SH-SY5Y (cell line): Measurements from ENCODE around the gene FTCD.

Source experiments
- GATA2 ChIP-seq: IDR thresholded peaks from 2 replicates; pipeline ENCODE4 v1.6.1; 2011; ENCODE audit warnings: mild to moderate bottlenecking, low read depth, low read length
- GATA3 ChIP-seq: IDR thresholded peaks from 2 replicates; pipeline ENCODE4 v1.6.1; 2011; ENCODE audit warnings: low read depth, mild to moderate bottlenecking, low read length, moderate library complexity

Gene FTCD

DNA sequence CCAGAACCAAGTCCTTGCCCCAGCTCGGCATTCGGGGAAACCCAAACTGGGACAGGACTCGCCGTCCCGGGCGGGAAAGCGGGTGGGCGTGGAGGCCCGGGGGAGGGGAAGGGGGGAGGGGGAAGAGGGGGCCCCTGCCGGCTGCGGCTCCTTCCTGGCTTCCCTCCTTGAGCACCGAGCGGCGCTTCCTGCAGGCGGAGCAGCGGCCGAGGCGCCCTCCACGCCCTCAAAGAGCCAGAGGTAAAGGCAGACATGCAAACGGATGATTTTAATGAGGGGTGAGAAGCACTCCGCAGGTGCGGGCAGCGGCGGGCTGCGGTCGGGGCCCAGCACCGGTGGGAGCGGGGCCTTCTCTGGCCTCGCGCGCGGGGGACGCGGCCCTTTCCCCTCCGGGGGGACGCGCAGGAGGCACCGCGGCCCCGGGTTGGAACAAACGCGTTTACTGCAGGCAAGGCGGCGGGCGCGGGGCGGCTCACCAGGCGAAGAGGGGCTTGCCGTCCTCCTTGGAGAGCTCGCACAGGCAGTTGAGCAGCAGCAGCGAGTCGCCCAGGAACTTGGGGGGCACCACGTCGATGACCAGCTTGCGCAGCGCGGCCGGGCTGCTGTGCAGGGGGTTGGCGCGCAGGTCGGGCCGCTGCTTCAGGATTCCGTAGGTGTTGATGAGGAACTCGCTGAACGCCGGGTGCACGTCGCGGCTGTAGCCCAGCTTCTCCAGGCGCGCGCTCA, 5.7 kb upstream of the FTCD start:
- no peak for TF ChIP-seq GATA3
- no peak for TF ChIP-seq GATA2

DNA sequence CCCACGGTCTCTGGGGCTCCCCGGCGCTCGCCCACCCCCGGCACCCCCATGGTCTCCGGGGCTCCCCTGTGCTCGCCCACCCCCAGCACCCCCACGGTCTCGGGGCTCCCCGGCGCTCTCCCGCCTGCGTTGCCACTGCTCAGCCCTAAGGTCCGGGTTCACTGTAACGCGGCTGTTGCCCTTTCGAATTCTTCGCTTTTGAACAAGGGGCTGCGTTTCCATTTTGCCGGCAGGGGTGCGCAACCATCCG, 5.2 kb upstream of the FTCD start:
- no peak for TF ChIP-seq GATA3
- TF ChIP-seq GATA2: no peak

DNA sequence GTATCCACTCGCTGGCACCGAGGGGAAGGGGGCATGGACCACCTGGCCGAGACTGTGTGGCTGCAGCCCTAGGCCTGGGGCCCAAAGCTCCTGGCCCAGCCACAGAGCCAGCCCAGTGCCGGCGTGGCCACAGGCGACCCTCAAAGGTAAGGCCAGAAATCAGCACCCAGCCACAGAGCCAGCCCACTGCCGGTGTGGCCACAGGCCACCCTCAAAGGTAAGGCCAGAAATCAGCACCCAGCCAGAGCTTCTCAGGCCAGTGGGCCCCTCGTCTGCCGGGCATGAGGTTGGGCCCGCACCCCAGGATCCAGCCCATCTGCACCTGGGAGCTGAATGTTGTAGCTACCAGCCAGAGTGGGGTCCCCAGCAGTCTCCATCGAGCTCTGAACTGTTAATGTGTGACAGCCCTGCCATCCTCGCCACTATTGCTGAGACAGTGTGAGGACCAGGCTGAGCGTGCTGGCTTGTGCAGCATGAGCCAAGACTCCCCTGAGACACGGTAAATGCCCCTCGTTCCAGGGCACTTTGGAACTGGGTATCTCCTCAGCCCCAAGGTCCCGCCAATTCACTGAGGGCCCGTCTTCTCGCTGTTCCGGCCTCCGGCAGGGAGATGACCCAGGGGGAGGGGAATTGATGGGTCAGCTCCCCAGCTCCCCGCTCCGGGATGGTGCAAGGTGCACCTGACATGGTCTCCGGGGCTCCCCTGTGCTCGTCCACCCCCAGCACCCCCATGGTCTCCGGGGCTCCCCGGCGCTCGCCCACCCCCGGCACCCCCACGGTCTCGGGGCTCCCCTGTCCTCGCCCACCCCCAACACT, 4.7 kb upstream of the FTCD start:
- no peak for TF ChIP-seq GATA3
- TF ChIP-seq GATA2: no peak

DNA sequence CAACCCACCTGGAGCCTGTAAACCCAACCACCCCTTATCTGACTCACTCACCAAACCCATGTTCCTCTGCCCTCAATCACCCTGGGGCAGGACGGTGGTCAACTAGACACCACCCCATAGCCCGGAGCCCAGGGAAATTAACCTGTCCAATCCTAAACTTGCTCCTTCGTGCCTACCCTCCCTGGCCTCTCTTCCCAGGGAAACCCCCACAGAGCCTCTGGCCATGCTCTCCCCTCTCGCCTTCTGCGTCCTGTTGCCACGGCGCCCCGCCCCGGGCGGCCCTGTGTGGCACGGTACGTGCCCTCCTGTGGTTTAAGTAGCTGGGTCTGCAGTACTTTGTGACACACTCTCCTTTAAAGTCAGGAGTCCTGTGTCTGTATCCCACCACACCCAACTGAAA, 4.0 kb upstream of the FTCD start:
- TF ChIP-seq GATA2 (no peak), GATA3 (no peak)

DNA sequence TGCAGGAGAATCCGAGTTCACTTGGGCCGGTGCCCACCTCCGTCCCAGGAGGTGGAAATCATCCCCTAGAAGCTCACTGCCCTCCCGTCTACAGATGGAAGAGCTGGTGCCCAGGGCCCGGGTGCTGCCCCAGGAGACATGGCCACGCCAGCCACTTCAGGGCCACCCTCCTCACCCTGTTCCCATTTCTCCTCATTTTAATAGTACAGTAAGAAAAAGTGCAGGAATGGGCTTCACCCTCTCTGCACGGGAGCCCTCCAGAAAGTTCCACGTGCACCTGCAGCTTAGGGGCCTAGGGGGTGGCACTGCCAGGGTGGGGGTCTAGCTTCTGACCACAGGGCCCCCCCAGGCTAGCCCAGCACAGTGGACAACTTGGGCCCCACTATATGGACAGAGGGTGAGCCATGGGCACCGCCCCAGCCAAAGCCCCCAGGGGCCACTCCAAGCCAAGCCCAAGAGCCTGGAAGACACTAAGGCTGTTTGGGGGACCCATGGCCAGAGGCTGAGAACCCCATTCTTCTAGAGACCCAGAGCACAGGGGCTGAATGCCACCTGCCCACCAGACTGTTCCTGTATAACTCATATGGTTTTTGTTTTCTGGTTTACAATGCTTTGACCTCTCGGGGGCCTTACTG, 3.4 kb upstream of the FTCD start:
- TF ChIP-seq GATA3: no peak

DNA sequence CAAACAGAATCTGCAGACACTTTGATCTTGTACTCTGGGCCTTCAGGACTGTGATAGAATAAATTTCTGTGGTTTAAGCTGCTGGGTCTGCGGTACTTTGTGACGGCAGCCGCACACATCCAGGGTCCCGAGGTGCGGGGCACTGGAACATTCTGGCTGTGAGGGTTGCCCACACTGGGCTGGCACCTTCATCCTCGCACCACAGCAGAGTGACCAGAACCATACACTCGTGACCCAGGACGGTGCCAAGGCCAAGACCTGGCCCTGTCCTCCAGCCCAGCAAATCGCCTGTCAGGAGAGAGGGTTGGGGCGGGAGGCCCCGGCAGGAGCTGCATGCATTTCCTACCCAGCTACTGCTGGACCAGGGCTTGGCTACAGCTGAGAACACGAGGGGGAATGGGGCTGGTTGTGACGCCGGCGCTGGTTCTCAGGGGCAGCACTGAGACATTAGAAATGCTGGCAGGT, 2.6 kb upstream of the FTCD start:
- TF ChIP-seq GATA3 (no peak), GATA2 (no peak)

DNA sequence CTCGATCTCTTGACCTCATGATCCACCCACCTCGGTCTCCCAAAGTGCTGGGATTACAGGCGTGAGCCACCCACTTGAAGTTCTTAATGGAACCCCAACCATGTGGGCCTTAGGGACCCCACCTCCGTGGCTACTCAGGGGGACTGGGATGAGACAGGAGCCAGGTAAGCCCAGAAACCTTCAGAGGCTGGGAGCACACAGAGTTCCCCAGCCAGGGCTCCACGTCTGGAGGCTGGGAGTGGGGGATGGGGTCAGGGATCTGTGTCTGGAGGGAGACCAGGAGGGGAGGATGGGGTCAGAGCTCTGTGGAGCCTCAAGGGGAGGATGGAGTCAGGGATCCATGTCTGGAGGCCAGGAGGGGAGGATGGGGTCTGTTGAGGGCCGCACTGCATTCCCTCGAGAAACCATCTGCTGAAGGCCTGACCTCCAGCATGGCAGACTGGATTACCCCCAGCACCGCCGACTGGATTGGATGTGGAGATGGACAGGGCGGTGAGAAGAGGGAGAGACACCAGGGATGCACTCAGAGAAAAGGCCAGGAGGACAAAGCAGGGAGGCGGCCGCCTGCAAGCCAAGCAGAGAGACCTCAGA, 2.1 kb upstream of the FTCD start:
- no peak for TF ChIP-seq GATA3
- no peak for TF ChIP-seq GATA2

DNA sequence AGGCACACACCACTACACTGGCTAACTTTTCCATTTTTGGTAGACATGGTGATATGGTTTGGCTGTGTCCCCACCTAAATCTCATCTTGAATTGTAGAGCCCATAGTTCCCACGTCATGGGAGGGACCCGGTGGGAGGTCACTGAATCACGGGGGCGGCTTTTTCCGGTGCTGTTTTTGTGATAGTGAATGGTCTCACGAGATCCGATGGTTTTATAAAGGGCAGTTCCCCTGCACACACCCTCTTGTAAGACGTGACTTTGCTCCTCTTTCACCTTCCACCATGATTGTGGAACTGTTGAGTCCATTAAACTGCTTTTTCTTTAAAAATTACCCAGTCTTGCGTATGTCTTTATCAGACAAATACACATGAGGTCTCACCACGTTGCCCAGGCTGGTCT, 1.3 kb upstream of the FTCD start:
- no peak for TF ChIP-seq GATA3
- TF ChIP-seq GATA2: no peak

DNA sequence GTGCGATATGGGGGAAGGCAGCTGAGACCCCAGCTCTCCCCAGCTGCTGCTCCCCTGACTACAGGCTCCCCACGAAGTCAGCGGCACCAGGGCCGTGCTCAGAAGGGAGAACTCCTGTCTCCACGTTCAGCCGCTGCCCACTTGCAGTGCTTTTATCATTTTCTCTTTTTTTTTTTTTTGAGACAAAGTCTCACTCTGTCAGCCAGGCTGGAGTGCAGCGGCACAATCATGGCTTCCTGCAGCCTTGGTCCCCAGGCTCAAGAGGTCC, 933 bp upstream of the FTCD start:
- no peak for TF ChIP-seq GATA2
- TF ChIP-seq GATA3: no peak

DNA sequence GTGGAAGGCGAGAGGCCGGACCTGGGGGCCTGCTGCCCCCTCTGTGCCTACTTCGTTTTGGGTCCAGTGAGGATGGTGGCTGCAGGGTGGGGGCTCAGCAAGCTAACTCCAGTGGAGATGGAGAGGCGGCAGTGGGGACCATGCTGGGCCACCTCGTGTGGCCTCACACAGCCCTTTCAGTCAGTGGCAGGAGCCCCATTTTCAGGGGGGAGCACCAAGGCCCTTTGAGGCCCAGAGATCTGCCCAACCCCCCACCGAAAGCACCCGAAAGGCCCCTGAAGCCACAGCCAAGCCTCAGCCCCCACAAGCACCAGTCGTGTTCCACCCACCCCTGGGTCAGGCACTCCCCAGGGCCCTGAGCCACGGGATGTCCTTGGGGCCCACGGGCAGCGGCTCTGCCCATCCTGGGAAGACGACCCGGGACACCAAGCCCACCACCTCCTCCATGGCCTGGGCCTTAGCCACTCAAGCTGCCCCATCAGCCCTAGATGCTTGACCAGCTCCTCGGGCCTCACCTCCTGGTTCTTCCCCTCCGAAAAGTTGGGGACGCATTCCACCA, 345 bp downstream of the FTCD start:
- no peak for TF ChIP-seq GATA3
- no peak for TF ChIP-seq GATA2

DNA sequence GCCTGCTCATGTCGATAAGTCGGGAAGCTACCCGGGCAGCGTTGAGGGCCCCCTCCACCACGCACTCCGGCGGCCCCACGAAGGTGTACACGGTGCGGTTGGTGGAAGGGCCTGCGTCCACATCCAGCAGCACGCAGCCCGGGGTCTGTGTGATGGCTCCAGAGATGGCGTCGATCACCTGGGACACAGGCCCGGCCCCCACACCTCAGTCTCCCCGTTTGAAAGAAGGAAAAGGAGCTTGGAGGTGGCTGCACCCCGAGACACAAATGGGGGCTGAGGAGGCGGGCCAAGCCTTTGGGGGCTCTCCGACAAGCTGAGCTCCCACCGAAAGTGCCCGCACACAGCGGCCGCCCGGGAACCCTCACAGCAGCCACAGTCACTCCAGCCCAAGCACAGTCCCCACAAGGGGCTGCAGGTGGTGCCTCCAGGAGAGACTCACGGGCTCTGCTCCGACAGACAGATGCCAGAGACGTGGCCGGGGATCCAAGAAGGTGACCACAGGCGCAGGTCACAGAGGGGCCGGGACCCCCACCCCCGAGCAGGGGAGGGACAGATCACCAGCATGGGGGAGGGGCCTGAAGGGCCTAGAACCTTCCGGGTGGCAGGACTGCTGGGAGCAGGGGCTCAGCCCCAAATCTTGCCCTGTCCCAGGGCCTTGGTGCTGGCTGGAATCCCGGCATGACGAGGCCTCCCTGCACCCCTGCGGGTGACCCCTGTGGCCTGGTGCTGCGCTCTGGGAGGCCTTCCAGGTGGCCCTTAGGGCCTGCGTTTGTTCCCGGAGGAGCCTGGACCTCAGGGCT, 1.0 kb downstream of the FTCD start:
- TF ChIP-seq GATA2: no peak
- no peak for TF ChIP-seq GATA3

DNA sequence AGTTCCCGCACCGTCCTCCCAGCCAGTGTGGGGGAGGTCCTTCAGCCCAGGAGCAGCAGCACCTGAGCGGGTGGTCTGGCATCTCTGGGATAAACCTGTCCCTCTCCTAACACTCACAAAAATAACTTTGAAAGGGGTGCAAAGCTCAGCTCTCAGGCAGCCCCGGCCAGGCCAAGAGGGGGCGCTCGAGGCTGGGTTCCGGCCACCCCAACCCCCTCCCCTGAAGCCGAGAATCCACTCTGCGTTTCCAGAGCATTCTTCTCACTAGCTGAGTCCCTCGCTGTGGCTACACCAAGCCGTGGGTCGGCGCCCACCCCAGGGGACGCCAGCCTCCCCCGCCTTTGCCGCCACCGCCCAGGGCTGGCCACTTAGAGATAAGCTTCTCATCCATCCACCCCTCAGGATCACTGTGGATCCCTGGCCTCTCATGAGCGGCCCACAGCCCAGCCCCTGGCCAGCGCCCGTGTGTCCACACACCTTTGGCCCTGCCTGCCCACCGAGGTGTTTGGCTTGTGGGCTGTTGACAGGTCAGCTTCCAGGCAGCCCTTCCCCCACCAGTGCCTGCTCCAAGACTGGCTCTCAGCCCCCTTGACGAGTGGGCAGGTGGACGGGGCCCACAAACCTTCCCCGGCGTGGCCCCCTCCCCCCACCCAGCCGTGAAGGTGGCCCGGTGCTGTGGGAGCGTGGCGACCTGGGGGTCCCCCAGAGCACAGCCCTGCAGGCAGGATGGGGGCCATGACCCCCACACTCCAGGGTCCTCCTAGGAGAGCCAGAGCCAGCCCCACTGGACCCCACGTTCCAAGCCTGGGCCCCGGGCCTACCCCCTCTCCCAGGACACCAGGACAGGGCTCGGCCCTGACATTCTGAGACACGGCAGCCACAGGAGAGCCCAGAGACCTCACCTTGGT, 1.9 kb downstream of the FTCD start:
- TF ChIP-seq GATA3 (no peak), GATA2 (no peak)

DNA sequence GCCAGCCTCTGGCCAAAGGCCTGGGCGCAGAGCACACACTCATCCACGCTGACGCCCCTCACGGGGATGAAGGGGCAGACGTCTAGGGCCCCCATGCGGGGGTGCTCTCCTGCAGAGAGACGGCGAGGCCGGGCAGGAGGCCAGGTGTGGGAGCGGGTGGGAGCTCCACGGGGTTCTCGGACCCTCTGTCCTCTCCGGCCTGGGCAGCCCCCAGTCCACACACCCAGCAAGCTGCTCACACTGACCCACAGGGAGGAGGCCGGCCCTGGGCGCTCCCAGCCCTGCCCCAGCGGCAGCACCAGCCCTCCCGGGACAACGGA, 2.5 kb downstream of the FTCD start:
- TF ChIP-seq GATA3: no peak
- TF ChIP-seq GATA2: no peak
